K562 (cell line): ENCODE results near the gene BTN3A1. TPM values are rescaled to one million over a fixed set of nuclear protein-coding genes. Genes with fewer than 3 reads are reported as not detected.

Source experiments
- CBX1 ChIP-seq: sonication (generic); IDR thresholded peaks from 2 replicates; pipeline ENCODE4 v1.6.1; 2016; ENCODE audit warnings: antibody characterized with exemption, low read depth, mild to moderate bottlenecking
- DEAF1 ChIP-seq: fragments of 450-650 bp; formaldehyde crosslinking; IDR thresholded peaks from 2 replicates; pipeline ENCODE4 v1.4.0; 2020; ENCODE audit warnings: mild to moderate bottlenecking, moderate library complexity
- EZH2 ChIP-seq: IDR thresholded peaks from 2 replicates; pipeline ENCODE4 v1.6.1; 2012; ENCODE audit warnings: low read depth, mild to moderate bottlenecking, inconsistent platforms, low read length, borderline replicate concordance
- FOXK1 ChIP-seq: sonication (generic); formaldehyde crosslinking; IDR thresholded peaks from 2 replicates; pipeline ENCODE4 v1.8.0; 2022; ENCODE audit warnings: missing genetic modification reagents, mild to moderate bottlenecking, borderline replicate concordance
- FOXM1 ChIP-seq, 2 experiments: fragments of 450-650 bp in 1 of 2; sonication (generic) in 1 of 2; formaldehyde crosslinking in 1 of 2; IDR thresholded peaks; 2 replicates each; pipeline versions ENCODE4 v1.6.1 to v1.9.0; 2017 to 2022; ENCODE audit warnings: low read depth in 2 of 2, mild to moderate bottlenecking in 2 of 2, missing genetic modification reagents in 1 of 2, moderate library complexity in 1 of 2
- HEY1 ChIP-seq: fragments of 250-450 bp; sonication (Bioruptor Pico); IDR thresholded peaks from 2 replicates; pipeline ENCODE4 v1.5.0; 2020; ENCODE audit warnings: mild to moderate bottlenecking, moderate library complexity, borderline replicate concordance
- IRF2 ChIP-seq: sonication (generic); formaldehyde crosslinking; IDR thresholded peaks from 2 replicates; pipeline ENCODE4 v1.8.1; 2022; ENCODE audit warnings: mild to moderate bottlenecking, missing genetic modification reagents
- LCOR ChIP-seq: sonication (generic); formaldehyde crosslinking; IDR thresholded peaks from 2 replicates; pipeline ENCODE4 v1.8.0; 2022; ENCODE audit warnings: mild to moderate bottlenecking, missing genetic modification reagents
- MAZ ChIP-seq, 2 experiments: fragments of 450-650 bp in 1 of 2; sonication (generic) in 1 of 2; formaldehyde crosslinking; IDR thresholded peaks in 1 of 2; conservative IDR thresholded peaks in 1 of 2; 2 replicates each; pipeline versions ENCODE4 v1.4.0 to v1.5.0; 2020; ENCODE audit warnings: mild to moderate bottlenecking in 1 of 2, missing genetic modification reagents in 1 of 2
- OTX1 ChIP-seq: fragments of 450-650 bp; formaldehyde crosslinking; IDR thresholded peaks from 2 replicates; pipeline ENCODE4 v1.4.0; 2022; ENCODE audit warnings: mild to moderate bottlenecking
- RBM17 ChIP-seq: fragments of 200-400 bp; formaldehyde crosslinking; IDR thresholded peaks from 2 replicates; pipeline ENCODE4 v1.6.1; 2017; ENCODE audit warnings: low read depth, mild to moderate bottlenecking, low read length, borderline replicate concordance
- RBM34 ChIP-seq: fragments of 200-400 bp; formaldehyde crosslinking; IDR thresholded peaks from 2 replicates; pipeline ENCODE4 v1.6.1; 2018; ENCODE audit warnings: low read length, borderline replicate concordance; ENCODE audit not compliant: insufficient read depth
- SAP30 ChIP-seq: fragments of 200-600 bp; sonication (generic); IDR thresholded peaks from 2 replicates; pipeline ENCODE4 v1.6.1; 2012; ENCODE audit warnings: borderline replicate concordance, low read depth, mild to moderate bottlenecking, moderate library complexity, low read length, control low read depth, inconsistent platforms; ENCODE audit not compliant: insufficient read depth, poor library complexity, severe bottlenecking
- SRF ChIP-seq, 2 experiments: fragments of 250-450, 450-650 bp in 1 of 2; sonication (Bioruptor Pico) in 1 of 2; sonication (generic) in 1 of 2; formaldehyde crosslinking; IDR thresholded peaks; 2 replicates each; pipeline versions ENCODE4 v1.5.0 to v1.5.1; 2020 to 2022; ENCODE audit warnings: mild to moderate bottlenecking in 1 of 2, missing genetic modification reagents in 1 of 2
- TCF3 ChIP-seq: sonication (generic); formaldehyde crosslinking; IDR thresholded peaks from 2 replicates; pipeline ENCODE4 v1.4.0; 2020; ENCODE audit warnings: mild to moderate bottlenecking, missing genetic modification reagents
- ZBTB7A ChIP-seq: IDR thresholded peaks from 2 replicates; pipeline ENCODE4 v1.6.1; 2011; ENCODE audit warnings: low read depth, mild to moderate bottlenecking, low read length, moderate library complexity, borderline replicate concordance; ENCODE audit not compliant: control insufficient read depth
- ZFP1 ChIP-seq: fragments of 450-650 bp; formaldehyde crosslinking; IDR thresholded peaks from 2 replicates; pipeline ENCODE4 v1.4.0; 2020; ENCODE audit warnings: mild to moderate bottlenecking, mixed read lengths
- ZNF212 ChIP-seq: fragments of 450-650 bp; formaldehyde crosslinking; IDR thresholded peaks from 2 replicates; pipeline ENCODE4 v1.4.0; 2020; ENCODE audit warnings: mild to moderate bottlenecking
- ZNF41 ChIP-seq: fragments of 250-450 bp; sonication (Bioruptor Pico); conservative IDR thresholded peaks from 2 replicates; pipeline ENCODE4 v1.4.0; 2020; ENCODE audit warnings: mild to moderate bottlenecking
- ZNF639 ChIP-seq, 2 experiments: fragments of 200-800 bp in 1 of 2; sonication (Bioruptor generic) in 1 of 2; sonication (generic) in 1 of 2; formaldehyde crosslinking in 1 of 2; IDR thresholded peaks in 1 of 2; conservative IDR thresholded peaks in 1 of 2; 2 replicates each; pipeline versions ENCODE4 v1.5.0 to v1.6.1; 2016 to 2020; ENCODE audit warnings: missing compliant biosample characterization in 1 of 2, missing genetic modification characterization in 1 of 2, missing genetic modification reagents in 1 of 2
- polyA plus RNA-seq, 8 experiments: library from polyadenylated mRNA; depleted of rRNA in 4 of 8; stranded (reverse) in 5 of 8; unstranded in 3 of 8; fragments of >200 nt; fragmentation: Nextera tagmentation in 2 of 8; fragmentation: Illumina TruSeq in 1 of 8; extraction: Ambion mirVana in 2 of 8; extraction: Trizol in 1 of 8; gene quantifications; 2 replicates each; pipeline versions ENCODE4 v1.2.1 to v1.2.3, GENCODE V29; 2011 to 2014; ENCODE audit warnings: inconsistent platforms in 1 of 8, missing spikeins in 1 of 8
- total RNA-seq, 7 experiments: library from RNA; depleted of rRNA in 6 of 7; stranded (reverse); fragments of >200 nt in 6 of 7; fragmentation: Illumina TruSeq in 2 of 7; extraction: Trizol in 2 of 7; gene quantifications; 2 replicates each; pipeline versions ENCODE4 v1.2.1 to v1.2.3, GENCODE V29; 2011 to 2021; ENCODE audit warnings: low replicate concordance in 1 of 7
- TF ChIP-seq, protein P1 (sequence below): fragments of 250-450 bp; sonication (Bioruptor Pico); IDR thresholded peaks from 2 replicates; pipeline ENCODE4 v1.5.0; 2020; ENCODE audit warnings: mild to moderate bottlenecking

The BTN3A1 gene
- total and polyA plus RNA-seq, 9 of the 15 experiments (the other 6 are each of a cell fraction or from before 2014, with no cell fraction given): 0.84 to 8.5 (median 3.9) TPM

DNA sequence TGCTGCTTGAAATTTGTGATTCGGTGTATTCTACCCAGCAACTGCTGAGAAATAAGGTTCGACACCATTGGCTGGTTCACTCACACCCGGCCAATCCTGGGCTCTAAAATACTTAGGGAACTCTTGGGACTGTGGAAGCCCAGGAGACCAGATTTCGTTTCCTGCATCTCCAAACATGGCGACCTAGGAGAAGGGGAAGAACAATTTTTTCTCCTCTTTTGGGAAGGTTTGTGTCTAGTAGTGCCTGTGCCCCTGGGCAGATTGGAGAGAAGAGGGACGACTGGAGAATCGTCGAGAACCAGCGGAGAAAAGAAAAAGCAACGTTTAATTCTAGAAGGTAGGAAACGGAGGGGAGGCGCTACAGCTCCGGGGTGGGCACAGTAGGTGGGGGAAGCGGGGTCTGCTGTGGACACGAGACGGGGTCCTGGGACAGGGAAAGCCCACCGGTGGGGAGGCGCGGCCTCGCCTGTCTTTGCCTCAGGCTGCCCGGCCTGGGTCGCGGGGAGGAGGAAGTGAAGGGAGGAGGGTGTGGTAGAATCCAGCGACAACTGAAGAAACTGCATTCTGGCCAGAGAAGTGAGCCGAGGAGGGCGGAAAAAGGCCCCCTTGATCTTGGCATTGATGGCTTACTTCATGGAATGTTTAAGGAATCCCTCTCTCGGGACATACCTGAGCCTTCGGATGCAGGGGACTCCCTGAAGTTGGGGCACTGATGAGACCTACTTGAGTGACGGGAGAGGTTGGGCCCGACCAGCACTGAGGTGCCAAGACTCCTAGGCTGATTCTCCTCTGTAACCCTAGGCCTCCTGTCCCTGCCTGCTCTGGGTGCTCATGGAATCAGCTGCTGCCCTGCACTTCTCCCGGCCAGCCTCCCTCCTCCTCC is 56.0 kb downstream of the BTN3A1 start, which contains the start of gene BTN2A1 (continued):
- TF ChIP-seq, protein P1, sequence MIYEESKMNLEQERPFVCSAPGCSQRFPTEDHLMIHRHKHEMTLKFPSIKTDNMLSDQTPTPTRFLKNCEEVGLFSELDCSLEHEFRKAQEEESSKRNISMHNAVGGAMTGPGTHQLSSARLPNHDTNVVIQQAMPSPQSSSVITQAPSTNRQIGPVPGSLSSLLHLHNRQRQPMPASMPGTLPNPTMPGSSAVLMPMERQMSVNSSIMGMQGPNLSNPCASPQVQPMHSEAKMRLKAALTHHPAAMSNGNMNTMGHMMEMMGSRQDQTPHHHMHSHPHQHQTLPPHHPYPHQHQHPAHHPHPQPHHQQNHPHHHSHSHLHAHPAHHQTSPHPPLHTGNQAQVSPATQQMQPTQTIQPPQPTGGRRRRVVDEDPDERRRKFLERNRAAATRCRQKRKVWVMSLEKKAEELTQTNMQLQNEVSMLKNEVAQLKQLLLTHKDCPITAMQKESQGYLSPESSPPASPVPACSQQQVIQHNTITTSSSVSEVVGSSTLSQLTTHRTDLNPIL (CRISPR knock-in tag): no peak
- TF ChIP-seq LCOR (CRISPR knock-in tag) (peak; percentile 77; the same call in 1 of the 2 replicates), ZNF41 (CRISPR knock-in tag) (no peak), RBM34 (no peak), ZBTB7A (peak; percentile 64; the same call in 1 of the 2 replicates), IRF2 (CRISPR knock-in tag) (no peak), SAP30 (peak; percentile 69), SRF (CRISPR knock-in tag; IDR thresholded peaks at IDR 0.05) (peak in 1 of 2 experiments; percentile 74; a peak in 1 of 4 replicates), OTX1 (CRISPR knock-in tag) (no peak), TCF3 (CRISPR knock-in tag) (no peak), CBX1 (no peak), ZNF639 (CRISPR knock-in tag; conservative IDR thresholded peaks at IDR 0.05 in 1 of 2, IDR thresholded peaks at IDR 0.05 in 1 of 2) (no peak), MAZ (CRISPR knock-in tag; conservative IDR thresholded peaks at IDR 0.05 in 1 of 2, IDR thresholded peaks at IDR 0.05 in 1 of 2) (peak in 1 of 2 experiments; percentile 65; a peak in 2 of 4 replicates), EZH2 (no peak), HEY1 (CRISPR knock-in tag) (no peak), RBM17 (no peak), ZNF212 (CRISPR knock-in tag) (no peak), ZFP1 (CRISPR knock-in tag) (no peak), FOXM1 (IDR thresholded peaks at IDR 0.05; ENCODE audit: low read depth) (no peak), FOXM1 (CRISPR knock-in tag; IDR thresholded peaks at IDR 0.05; ENCODE audit: low read depth) (no peak), DEAF1 (no peak), FOXK1 (no peak)
